Pancreas (tissue), 10 donors: ENCODE measurements around the gene MAD1L1. TPM values are rescaled to one million over a fixed set of nuclear protein-coding genes. Genes with fewer than 3 reads are reported as not detected.

Source experiments
- ATAC-seq, 4 donors: fragments of 200-7000 bp; cut with Tn5 transposase; one replicate each; pipeline versions ENCODE4 v1.8.0 to v1.9.1; 2020; ENCODE audit warnings: mild to moderate bottlenecking in 4 of 4, moderate library complexity in 4 of 4
- DNase-seq, 6 donors: peaks; one replicate each; pipeline ENCODE4 v3.0.0-alpha.2; 2020
- FAIRE-seq: peaks from 2 replicates; lab custom pipeline; 2012; peaks lifted over from hg19 to GRCh38; lab: Jason Lieb, UNC
- H3K27ac ChIP-seq, 4 donors: fragments of 200-600 bp; sonication (generic); 1 replicate in 3 of 4; 2 replicates in 1 of 4; pipeline versions ENCODE4 v1.5.0 to v1.8.0; 2020
- H3K27me3 ChIP-seq, 4 donors: fragments of 200-600 bp; one replicate each; pipeline ENCODE4 v1.8.0; 2021
- H3K36me3 ChIP-seq, 3 donors: fragments of 200-600 bp; sonication (generic) in 1 of 3; one replicate each; pipeline versions ENCODE4 v1.5.0 to v1.8.0; 2020 to 2021
- H3K4me1 ChIP-seq, 3 donors: fragments of 200-600 bp; one replicate each; pipeline ENCODE4 v1.8.0; 2021
- H3K4me3 ChIP-seq, 4 donors: fragments of 200-600 bp; sonication (generic) in 2 of 4; one replicate each; pipeline versions ENCODE4 v1.5.0 to v1.8.0; 2020 to 2021
- H3K9me3 ChIP-seq, 4 donors: fragments of 200-600 bp; one replicate each; pipeline ENCODE4 v1.8.0; 2021
- WGBS, 2 donors: extraction: QIAGEN DNeasy Blood & Tissue Kit; methylation state at CpG; one replicate each; pipeline ENCODE4 v1.1.7; 2013; 5-methylcytosine and 5-hydroxymethylcytosine counted together
- intact Hi-C, 3 donors: fragments of 100-400 bp; cut with DNase I; formaldehyde crosslinking; loops; one replicate each; pipeline versions ENCODE4 v1.11.1 to v1.14.2; 2022
- polyA plus RNA-seq, 2 donors: library from polyadenylated mRNA; stranded (reverse); fragments of 200-250 nt; gene quantifications; one replicate each; pipeline ENCODE4 v1.2.3, GENCODE V29; 2013
- total RNA-seq, 6 donors: library from RNA; stranded (reverse); fragmentation: NEBNext Ultra II Directional in 4 of 6; extraction: Animal tissue kit (Norgen Biotek cat#: 25700) in 4 of 6; gene quantifications; one replicate each; pipeline versions ENCODE4 v1.2.1 to v1.2.4, GENCODE V29; 2021 to 2023
- TF ChIP-seq, protein P1 (sequence below), 4 donors: fragments of 200-600 bp; sonication (generic) in 3 of 4; IDR thresholded peaks; one replicate each; pipeline versions ENCODE4 v1.5.0 to v1.8.0; 2021; ENCODE audit warnings: antibody characterized with exemption in 4 of 4
- donor health status: healthy with polysubstance abuse.
- donor health status: DM: no; HTN: no; CAD: no; lungs with moderate emphysema.
- donor health status: DM: no; HTN: no; CAD: no.
- donor health status: control.
- donor health status: control.
- donor health status: Bipolar disorder and iron deficiency.
- donor health status: DM: yes; HTN: yes; CAD: no.
- donor health status: DM: no; HTN: no; CAD: no.
- donor health status: DM: no; HTN: no; CAD: no.
- donor health status: DM: yes; HTN: yes; CAD: no.

Gene MAD1L1
- total and polyA plus RNA-seq, 8 donors, result 9.8 to 28.2 (median 11.9) TPM

DNA sequence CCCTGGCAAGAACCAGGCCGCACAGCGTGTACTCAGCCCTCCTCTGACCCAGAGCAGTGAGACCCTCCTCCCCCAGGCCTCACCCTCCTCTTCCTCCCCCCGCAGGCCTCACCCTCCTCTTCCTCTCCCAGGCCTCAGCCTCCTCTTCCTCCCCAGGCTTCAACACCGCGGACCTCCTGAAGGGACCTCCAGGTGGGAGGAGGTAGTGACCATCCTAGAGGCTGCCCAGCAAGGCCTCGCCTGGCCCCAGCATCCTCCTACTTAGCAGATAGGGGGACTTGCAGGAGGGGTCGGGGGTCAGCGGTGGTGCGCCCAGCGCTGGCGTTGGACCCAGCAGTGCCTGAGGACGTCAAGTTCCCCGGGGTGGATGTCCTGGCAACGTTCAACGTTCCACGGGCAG is 291.9 kb downstream of the MAD1L1 start:
- FAIRE-seq (no peak), ATAC-seq (peak in 2 of 4 donors; percentile 8 to 27), DNase-seq (peak in 3 of 6 donors; percentile 17 to 67 (median 49))
- Histone ChIP-seq H3K4me3 (no peak overlapping the region), H3K9me3 (no peaks in the 10 kb centered on the region), H3K36me3 (no peaks in the 10 kb centered on the region), H3K4me1 (no peaks in the 10 kb centered on the region), H3K27ac (no peak overlapping the region), H3K27me3 (no peaks in the 10 kb centered on the region)
- TF ChIP-seq, protein P1, sequence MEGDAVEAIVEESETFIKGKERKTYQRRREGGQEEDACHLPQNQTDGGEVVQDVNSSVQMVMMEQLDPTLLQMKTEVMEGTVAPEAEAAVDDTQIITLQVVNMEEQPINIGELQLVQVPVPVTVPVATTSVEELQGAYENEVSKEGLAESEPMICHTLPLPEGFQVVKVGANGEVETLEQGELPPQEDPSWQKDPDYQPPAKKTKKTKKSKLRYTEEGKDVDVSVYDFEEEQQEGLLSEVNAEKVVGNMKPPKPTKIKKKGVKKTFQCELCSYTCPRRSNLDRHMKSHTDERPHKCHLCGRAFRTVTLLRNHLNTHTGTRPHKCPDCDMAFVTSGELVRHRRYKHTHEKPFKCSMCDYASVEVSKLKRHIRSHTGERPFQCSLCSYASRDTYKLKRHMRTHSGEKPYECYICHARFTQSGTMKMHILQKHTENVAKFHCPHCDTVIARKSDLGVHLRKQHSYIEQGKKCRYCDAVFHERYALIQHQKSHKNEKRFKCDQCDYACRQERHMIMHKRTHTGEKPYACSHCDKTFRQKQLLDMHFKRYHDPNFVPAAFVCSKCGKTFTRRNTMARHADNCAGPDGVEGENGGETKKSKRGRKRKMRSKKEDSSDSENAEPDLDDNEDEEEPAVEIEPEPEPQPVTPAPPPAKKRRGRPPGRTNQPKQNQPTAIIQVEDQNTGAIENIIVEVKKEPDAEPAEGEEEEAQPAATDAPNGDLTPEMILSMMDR (IDR thresholded peaks at IDR 0.05), result no peak
- intact Hi-C loops, result no loop called here
- 87 to 89% methylated on average over 16 of the region's 16 CpGs for WGBS, 2 donors

DNA sequence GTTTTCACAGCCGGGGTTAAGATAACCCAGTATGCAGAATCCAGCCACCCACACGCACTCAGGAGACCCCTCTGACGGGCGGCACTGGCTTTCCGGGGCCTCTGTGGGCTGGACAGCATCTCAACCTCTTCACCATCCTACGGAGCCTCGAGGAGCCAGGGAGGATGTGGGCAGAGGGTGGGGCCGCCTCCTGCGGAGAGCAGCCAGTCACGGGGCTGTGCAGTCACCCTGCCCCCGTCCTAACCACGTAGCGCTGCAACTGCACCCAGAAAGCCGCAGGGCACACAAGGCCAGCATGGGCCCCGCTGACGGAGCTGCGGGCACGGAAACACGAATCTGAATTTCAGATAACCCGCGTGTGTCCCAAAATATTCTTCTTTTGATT is 292.4 kb downstream of the MAD1L1 start:
- WGBS, 2 donors, result 85 to 95% methylated on average over 21 of the region's 21 CpGs
- FAIRE-seq (no peak), ATAC-seq (peak in 3 of 4 donors; percentile 65 to 85 (median 84)), DNase-seq (peak in 4 of 6 donors; percentile 17 to 72 (median 58))
- intact Hi-C loops, result no loop called here
- Histone ChIP-seq H3K36me3 (no peaks in the 10 kb centered on the region), H3K4me3 (peak overlapping the region in 1 of 4 donors; percentile 17), H3K9me3 (no peaks in the 10 kb centered on the region), H3K27me3 (no peaks in the 10 kb centered on the region), H3K27ac (peak overlapping the region in 1 of 4 donors; percentile 40), H3K4me1 (no peaks in the 10 kb centered on the region)
- TF ChIP-seq, protein P1 (IDR thresholded peaks at IDR 0.05), result no peak

DNA sequence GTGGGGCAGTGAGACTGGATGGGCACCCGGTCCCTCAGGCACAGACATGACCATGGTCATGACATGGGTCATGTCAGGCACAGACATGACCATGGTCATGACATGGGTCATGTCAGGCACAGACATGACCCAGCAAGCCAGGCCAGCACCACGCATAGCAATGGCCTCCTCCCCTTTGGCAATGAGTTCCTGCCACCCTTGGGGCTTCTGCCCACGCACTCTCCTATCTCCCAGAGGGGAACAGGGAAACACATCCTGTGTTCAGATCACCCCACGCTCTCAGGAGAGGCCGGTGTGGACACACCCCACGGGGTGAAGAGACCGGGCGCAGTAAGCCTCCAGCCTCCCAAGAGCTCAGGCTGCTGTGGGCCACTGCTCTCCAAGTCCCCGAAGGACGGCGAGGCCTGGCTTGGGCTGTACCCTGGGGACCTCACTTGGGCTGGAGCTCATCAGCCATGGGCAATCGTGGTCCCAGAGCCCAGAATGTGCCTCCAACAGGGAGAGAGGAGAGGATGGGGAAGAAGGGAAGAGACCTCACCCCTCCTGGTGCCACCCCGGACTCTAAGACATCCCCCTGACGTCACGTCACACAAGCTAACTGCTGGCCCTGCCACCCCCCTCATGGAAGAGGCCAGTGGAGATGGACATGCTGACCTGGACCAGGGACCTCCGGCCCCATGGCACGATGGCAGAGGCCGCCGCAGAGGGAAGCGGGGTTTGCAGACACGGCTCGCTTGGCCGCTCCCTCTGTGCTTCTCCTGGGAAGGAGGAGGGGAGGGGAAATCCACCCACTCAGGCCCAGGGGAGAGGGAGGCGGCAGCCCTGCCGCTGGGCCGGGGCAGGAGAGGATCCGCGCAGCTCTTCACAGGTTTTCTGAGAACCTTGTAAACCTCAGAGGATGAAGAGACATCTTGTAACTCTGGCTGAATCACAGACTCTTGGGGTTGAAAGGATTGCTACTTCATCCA is 293.0 kb downstream of the MAD1L1 start:
- FAIRE-seq (no peak), ATAC-seq (peak in 2 of 4 donors; percentile 26), DNase-seq (peak in 3 of 6 donors; percentile 12 to 57 (median 55))
- Histone ChIP-seq H3K9me3 (no peaks in the 10 kb centered on the region), H3K27ac (peak overlapping the region in 1 of 4 donors; percentile 40), H3K27me3 (no peaks in the 10 kb centered on the region), H3K36me3 (no peaks in the 10 kb centered on the region), H3K4me1 (no peaks in the 10 kb centered on the region), H3K4me3 (peak overlapping the region in 1 of 4 donors; percentile 17)
- 88% methylated on average over 27 to 28 of the region's 28 CpGs for WGBS, 2 donors
- TF ChIP-seq, protein P1 (IDR thresholded peaks at IDR 0.05), result no peak
- intact Hi-C loops, result no loop called here

DNA sequence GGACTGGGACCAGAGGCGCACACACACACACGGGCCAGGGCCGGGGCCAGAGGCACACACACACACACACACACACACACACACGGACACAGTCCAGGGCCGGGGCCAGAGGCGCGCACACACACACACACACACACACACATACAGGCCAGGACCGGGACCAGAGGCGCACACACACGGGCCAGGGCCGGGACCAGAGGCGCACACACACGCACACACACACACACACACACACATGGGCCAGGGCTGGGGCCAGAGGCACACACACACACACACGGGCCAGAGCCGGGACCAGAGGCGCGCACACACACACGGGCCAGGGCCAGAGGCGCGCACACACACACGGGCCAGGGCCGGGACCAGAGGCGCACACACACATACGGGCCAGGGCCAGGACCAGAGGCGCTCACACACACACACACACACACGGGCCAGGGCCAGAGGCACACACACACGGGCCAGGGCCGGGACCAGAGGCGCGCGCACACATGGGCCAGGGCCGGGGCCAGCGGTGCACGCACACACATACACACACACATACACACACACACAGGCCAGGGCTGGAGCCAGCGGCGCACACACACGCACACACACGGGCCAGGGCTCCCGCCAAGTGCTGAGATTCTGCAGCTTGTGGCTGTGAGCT is 293.8 kb downstream of the MAD1L1 start:
- no peak for FAIRE-seq
- DNase-seq, result peak in 3 of 6 donors; percentile 10 to 55 (median 51)
- no peak overlapping the region for H3K4me3 ChIP-seq
- WGBS, 2 donors, result 92 to 93% methylated on average over 34 to 39 of the region's 39 CpGs
- no peaks in the 10 kb centered on the region for H3K4me1 ChIP-seq
- intact Hi-C loops, result no loop called here
- TF ChIP-seq, protein P1 (IDR thresholded peaks at IDR 0.05), result no peak
- ATAC-seq, result peak in 1 of 4 donors; percentile 11
- no peak overlapping the region for H3K27ac ChIP-seq
- H3K9me3 ChIP-seq, result no peaks in the 10 kb centered on the region
- H3K36me3 ChIP-seq, result no peaks in the 10 kb centered on the region
- H3K27me3 ChIP-seq, result no peaks in the 10 kb centered on the region
